Measurements from ENCODE around the gene DONSON.

The DONSON gene

DNA sequence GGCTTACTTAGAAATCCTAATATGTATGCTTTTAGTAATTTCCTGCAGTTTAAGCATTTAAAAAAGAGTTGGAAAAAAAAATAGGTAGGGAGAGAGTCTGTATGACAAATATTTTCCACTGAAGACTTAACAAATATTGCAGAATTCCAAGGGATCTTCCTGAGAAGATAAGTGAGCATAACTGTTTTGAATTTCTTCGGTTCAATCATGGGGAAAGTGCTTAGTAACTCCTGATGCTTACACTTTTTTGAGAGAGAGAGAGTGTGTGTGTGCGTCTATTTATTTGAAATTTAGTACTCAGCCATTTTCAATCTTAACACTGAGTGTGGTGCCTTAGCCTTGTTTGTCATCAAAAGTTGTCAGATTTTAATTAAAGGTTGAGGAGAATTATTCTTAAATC lies 27.1 kb downstream of the DONSON start:
- DNase-seq (ENCODE audit: low spot score) = no peak

DNA sequence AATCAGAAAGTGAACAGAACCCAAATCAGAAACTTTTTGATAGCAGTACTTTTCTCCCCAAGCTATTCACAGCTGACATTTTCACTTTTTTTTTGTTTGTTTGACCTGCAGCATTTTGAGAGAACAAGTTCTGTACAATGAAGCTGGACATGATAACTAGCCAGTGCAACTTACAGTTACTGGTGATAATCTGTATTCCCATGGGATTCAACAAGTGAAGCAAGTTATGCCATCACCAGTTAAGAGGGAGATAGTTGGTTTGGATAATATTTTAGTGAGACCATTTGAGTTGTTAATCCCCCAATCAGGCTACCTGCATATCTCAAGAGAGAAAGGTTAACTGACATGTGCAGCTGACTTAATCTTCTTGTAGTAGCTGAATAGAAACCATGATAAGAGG lies 27.5 kb downstream of the DONSON start:
- DNase-seq (ENCODE audit: low spot score) = no peak

DNA sequence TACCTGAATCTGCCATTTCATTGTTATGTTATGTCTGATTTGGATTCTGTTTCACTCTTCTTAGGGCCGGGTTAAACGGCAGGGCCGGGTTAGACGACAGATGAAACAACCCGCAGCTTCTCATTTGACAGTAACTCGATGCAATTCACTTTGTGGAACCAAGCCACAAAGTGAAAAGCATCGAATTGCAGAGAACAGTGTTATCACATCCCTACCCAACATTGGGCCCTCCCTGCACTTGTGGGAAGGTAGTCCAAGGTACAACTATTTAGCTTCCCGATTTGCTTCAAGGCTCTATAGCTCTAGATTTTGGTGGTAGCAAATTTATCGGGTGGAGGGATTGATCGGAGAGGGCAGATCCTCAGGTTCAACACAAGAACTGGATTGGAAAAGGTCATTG lies 28.7 kb downstream of the DONSON start:
- no peak for DNase-seq (ENCODE audit: low spot score)

DNA sequence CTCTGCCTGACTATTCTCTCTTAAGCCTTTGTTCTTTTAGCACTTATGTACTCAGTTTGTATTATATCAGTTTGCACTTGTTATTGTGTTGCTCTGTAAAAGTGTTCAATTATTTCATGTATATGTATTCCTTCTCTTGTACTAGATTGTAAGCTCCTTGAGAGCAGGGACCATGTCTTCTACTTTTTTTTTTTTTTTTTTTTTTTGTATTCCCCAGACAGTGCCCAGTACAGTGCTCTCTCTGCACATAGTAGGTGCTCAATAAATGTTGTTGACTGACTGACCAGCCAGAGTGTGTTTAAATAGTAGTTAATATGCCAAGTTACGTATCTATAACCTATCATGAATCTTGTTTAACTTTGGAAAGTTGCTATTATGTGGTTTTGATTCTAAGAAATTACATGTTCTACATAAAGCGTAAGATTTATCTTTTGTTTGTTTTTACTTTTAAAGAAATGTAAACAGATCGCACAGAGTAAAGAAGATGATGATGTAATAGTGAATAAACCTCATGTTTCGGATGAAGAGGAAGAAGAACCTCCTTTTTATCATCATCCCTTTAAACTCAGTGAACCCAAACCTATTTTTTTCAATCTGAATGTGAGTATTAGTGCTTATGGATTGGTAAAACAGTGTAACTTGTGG lies 29.6 kb downstream of the DONSON start:
- no peak for DNase-seq (ENCODE audit: low spot score)

DNA sequence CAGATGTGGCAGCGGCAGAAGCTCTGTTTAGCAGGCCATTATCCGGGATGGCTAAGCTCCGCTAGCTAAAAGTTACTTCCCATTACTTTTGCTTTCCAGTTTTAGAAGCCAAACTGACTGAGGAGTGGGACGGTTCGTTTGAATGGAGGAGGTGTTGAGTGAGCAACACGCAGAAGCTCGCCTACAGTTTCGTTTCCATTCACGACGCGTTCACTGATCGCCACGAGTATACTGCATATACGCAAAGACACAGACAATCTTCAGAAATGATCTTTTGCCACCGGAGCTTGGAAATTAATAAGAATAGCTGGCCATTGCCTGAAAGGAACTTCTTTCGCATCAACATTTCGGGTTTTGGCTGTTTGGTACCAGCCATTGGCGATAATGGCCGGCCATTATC lies 31.0 kb downstream of the DONSON start:
- DNase-seq (ENCODE audit: low spot score) = no peak

DNA sequence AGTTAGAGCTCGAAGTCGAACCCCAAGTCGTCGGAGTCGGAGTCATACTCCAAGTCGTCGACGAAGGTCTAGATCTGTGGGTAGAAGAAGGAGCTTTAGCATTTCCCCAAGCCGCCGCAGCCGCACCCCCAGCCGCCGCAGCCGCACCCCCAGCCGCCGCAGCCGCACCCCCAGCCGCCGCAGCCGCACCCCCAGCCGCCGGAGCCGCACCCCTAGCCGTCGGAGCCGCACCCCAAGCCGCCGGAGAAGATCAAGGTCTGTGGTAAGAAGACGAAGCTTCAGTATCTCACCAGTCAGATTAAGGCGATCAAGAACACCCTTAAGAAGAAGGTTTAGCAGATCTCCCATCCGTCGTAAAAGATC lies 33.5 kb downstream of the DONSON start:
- DNase-seq (ENCODE audit: low spot score) = no peak

DNA sequence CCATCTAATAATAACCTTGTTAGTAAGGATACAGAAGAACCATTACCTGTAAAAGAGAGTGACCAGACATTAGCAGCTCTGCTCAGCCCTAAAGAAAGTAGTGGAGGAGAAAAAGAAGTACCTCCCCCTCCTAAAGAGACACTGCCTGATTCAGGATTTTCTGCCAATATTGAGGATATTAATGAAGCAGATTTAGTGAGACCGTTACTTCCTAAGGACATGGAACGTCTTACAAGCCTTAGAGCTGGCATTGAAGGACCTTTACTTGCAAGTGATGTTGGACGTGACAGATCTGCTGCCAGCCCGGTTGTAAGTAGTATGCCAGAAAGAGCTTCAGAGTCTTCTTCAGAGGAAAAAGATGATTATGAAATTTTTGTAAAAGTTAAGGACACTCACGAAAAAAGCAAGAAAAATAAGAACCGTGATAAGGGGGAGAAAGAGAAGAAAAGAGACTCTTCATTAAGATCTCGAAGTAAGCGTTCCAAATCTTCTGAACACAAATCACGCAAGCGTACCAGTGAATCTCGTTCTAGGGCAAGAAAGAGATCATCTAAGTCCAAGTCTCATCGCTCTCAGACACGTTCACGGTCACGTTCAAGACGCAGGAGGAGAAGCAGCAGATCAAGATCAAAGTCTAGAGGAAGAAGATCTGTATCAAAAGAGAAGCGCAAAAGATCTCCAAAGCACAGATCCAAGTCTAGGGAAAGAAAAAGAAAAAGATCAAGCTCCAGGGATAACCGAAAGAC lies 34.1 kb downstream of the DONSON start:
- DNase-seq (ENCODE audit: low spot score) = no peak

DNA sequence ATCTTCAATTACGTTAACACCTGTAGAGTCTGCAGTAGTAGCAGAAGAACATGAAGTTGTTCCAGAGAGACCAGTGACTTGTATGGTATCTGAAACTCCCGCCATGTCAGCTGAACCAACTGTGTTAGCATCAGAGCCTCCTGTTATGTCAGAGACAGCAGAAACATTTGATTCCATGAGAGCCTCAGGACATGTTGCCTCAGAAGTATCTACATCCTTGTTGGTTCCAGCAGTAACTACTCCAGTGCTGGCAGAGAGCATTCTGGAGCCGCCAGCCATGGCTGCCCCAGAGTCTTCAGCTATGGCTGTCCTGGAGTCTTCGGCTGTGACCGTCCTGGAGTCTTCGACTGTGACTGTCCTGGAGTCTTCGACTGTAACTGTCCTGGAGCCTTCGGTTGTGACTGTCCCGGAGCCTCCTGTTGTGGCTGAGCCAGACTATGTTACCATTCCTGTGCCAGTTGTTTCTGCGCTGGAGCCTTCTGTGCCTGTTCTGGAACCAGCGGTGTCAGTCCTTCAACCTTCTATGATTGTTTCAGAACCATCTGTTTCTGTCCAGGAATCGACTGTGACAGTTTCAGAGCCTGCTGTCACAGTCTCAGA lies 35.4 kb downstream of the DONSON start:
- no peak for DNase-seq (ENCODE audit: low spot score)

DNA sequence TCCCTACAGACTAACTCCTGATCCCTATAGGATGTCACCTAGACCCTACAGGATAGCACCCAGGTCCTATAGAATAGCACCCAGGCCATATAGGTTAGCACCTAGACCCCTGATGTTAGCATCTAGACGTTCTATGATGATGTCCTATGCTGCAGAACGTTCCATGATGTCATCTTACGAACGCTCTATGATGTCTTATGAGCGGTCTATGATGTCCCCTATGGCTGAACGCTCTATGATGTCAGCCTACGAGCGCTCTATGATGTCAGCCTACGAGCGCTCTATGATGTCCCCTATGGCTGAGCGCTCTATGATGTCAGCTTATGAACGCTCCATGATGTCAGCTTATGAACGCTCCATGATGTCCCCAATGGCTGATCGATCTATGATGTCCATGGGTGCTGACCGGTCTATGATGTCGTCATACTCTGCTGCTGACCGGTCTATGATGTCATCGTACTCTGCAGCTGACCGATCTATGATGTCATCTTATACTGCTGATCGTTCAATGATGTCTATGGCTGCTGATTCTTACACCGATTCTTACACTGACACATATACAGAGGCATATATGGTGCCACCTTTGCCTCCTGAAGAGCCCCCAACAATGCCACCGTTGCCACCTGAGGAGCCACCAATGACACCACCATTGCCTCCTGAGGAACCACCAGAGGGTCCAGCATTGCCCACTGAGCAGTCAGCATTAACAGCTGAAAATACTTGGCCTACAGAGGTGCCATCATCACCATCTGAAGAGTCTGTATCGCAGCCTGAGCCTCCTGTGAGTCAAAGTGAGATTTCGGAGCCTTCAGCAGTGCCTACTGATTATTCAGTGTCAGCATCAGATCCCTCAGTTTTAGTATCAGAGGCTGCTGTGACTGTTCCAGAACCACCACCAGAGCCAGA lies 36.1 kb downstream of the DONSON start:
- no peak for DNase-seq (ENCODE audit: low spot score)

DNA sequence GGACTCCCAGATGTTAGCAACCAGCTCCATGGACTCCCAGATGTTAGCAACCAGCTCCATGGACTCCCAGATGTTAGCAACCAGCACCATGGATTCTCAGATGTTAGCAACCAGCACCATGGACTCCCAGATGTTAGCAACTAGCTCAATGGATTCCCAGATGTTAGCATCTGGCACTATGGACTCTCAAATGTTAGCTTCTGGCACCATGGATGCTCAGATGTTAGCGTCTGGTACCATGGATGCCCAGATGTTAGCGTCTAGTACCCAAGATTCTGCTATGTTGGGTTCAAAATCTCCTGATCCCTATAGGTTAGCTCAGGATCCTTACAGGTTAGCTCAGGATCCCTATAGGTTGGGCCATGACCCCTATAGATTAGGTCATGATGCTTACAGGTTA lies 36.8 kb downstream of the DONSON start:
- no peak for DNase-seq (ENCODE audit: low spot score)

DNA sequence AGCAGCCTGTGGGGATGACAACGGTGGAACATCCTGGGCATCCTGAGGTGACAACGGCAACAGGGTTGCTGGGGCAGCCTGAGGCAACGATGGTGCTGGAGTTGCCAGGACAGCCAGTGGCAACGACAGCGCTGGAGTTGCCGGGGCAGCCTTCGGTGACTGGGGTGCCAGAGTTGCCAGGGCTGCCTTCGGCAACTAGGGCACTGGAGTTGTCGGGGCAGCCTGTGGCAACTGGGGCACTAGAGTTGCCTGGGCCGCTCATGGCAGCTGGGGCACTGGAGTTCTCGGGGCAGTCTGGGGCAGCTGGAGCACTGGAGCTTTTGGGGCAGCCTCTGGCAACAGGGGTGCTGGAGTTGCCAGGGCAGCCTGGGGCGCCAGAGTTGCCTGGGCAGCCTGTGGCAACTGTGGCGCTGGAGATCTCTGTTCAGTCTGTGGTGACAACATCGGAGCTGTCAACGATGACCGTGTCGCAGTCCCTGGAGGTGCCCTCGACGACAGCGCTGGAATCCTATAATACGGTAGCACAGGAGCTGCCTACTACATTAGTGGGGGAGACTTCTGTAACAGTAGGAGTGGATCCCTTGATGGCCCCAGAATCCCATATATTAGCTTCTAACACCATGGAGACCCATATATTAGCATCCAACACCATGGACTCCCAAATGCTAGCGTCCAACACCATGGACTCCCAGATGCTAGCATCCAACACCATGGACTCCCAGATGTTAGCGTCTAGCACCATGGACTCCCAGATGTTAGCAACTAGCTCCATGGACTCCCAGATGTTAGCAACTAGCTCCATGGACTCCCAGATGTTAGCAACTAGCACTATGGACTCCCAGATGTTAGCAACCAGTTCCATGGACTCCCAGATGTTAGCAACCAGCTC lies 37.5 kb downstream of the DONSON start:
- no peak for DNase-seq (ENCODE audit: low spot score)

DNA sequence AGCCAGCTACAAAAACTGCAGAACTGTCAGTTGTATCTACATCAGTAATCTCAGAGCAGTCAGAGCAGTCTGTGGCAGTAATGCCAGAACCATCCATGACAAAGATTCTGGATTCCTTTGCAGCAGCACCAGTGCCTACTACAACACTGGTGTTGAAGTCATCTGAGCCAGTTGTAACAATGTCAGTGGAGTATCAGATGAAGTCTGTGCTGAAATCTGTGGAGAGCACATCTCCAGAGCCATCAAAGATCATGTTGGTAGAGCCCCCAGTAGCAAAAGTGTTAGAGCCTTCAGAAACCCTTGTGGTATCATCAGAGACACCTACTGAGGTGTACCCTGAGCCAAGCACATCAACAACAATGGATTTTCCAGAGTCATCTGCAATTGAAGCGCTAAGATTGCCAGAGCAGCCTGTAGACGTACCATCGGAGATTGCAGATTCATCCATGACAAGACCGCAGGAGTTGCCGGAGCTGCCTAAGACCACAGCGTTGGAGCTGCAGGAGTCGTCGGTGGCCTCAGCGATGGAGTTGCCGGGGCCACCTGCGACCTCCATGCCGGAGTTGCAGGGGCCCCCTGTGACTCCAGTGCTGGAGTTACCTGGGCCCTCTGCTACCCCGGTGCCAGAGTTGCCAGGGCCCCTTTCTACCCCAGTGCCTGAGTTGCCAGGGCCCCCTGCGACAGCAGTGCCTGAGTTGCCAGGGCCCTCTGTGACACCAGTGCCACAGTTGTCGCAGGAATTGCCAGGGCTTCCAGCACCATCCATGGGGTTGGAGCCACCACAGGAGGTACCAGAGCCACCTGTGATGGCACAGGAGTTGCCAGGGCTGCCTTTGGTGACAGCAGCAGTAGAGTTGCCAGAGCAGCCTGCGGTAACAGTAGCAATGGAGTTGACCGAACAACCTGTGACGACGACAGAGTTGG lies 38.4 kb downstream of the DONSON start:
- no peak for DNase-seq (ENCODE audit: low spot score)

DNA sequence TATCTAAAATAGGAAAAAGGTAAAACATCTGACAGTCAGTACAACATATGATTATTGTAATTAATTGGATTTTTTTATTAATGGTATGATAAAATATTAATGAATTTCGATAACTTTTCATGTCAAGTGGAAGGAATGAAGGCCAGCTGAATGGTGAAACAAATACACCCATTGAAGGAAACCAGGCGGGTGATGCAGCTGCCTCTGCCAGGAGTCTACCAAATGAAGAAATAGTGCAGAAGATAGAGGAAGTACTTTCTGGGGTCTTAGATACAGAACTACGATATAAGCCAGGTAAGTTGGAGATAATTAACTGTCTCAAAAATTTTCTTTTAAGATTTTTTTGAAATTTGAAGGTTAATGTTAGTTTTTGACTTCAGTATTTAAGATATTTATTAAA lies 42.4 kb downstream of the DONSON start:
- DNase-seq (ENCODE audit: low spot score) = no peak

DNA sequence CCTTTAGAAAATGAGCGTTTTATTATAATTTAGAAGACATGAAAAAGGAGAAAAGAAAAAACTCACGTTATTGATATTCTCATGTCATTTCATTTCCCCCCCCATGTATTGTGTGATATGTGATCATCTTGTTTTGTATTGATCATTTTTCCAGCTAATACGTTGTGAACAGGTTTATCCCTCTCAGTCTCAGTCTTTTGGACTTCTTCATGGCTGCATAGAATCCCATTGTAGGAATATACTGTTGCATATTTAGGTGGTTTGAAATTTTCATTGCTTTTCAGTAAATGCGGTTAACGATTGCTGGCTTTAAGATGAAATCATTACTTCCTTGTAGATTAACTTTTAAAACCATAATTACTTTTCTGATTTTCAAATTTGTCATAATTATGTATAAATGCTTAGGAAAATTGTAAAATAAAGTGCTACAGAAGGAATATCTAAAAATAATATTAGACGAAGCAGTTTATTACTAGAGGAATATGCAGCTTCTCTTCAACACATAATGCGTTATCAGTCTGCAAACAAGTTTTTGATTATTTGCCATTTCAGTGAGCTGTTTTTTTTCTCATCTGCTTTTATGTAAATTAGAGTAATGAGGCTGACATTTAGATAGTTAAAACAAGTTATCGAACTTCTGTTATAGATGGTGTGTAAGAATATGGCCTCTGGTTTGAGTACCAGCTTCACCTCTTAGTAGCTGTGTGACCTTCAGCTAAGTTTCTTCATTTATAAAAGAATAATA lies 43.9 kb downstream of the DONSON start:
- peak; percentile 56 for DNase-seq (ENCODE audit: low spot score)

DNA sequence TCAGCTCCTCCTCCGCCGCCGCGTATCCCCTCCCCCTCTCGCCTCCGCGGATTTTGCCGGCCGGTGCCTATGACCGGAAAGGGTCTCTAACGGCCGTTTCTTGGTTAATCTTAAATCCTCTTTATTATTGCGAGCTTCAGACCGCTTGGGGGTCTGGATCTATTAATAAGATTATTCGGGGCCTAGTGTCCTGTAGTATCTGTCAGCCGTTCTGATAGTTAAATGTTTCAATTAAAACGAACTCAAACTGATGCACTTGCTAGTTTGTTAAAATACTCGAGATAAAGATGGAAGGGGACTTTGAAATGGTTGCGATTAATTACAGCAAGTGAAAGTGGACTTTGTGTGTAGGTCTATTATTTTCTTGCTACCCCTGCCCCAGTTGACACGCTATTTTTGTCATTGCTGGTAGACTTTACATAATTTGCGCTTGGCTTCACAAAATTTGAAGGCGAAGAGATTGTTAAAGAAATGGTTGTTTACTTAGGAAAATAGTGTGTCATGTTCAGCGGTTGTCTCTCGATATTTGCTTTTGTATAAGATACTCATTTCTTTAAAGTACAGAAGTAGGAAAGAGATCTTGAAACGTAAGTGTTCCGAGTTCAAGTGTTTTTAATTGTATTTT lies 44.9 kb downstream of the DONSON start:
- no peak for DNase-seq (ENCODE audit: low spot score)

DNA sequence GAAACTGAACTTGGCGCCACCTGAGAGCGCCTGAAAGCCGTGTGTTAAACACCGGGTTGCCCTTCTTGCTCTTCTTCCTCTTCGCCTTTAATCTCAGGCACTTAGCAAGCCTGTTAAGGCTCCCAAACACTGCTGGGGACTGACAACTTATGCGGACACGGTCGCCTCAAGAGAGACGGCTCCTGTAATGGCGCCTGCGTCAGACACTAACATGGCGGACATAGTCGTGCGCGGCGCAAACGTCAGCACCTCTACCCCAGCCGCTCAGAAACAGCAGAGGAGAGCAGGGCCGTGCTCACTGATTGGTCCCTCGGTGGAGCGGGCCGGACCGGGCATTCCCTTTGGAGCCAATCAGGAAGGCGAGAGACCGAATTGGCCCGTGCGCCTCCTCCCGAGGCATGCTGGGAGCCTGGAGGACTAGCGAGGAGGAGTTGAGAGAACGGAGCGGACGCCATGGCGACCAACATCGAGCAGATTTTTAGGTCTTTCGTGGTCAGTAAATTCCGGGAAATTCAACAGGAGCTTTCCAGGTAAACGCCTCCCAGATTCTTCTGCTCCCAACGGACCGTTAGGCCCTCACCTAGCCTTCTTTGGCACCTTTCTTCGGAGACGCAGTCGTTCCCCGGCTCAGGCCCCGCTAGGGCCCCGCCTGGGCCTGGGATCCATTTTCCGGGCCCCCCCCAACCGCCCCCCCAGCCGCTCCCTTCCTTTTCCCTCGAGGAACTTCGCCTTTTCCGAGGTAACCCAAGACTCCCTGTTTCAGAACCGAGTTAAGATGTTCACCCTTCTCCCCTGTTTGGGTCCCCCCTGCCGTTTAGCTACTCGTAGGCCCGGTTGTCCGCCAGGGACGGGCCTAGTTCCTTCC lies 45.6 kb downstream of the DONSON start, which contains the start of gene SON:
Gene SON, plus strand, starts transcription at position 399 of the 865 bp plus-strand sequence. Its CDS starts 55 bp downstream, at position 454.
- DNase-seq (ENCODE audit: low spot score) = peak; percentile 98

DNA sequence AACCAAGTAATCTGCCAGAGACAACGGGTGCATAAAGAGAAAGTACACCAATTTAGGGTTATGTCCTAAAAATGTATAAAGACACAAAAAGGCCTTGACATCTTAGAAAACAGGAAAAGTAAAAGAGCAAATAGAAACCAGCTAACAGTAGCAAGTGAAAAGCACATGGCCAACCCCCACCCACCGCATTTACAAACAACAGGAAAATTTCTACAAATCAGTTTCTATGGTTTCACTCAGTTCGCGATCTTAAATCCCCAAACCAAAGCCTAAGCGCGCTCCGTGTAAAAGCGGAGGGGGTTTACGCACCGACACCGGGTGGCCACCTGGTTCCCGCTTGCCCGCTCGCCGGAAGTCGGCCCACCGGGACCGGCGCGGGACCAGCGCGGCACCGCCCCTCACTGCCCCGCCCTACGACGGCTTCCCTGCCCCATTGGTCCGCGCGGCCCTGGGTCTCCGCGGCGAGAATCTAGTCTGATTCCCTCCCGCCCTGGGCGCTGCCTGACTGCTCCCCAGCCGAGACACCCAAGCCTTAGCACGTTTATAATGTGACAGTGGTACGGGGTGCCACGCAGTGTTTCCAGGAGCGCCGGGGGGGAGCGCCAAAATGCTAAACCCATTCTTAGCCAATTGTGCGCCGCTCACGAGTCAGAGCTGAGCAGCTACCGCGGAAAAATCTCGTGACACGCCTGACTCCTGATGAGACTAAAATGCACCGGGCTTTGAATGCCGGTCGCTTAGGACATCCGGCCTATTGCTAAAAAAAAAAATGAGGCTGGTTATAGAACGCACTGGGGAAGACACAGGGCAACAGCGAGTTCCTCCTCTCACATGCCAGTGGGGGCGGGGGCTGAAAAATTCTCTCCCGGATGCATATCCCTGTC lies 46.5 kb downstream of the DONSON start, which contains the start of gene GART:
Gene GART, minus strand, starts transcription at position 362 of the 884 bp plus-strand sequence. CDS start 2,802 bp downstream, outside the sequence.
- peak; percentile 84 for DNase-seq (ENCODE audit: low spot score)

All from hematopoietic multipotent progenitor cell treated with erythropoietin and hydrocortisone succinate and interleukin-3 and kit ligand, for 15 days (in vitro differentiated cells).